ENCODE measurements around the gene CENPN. TPM values are rescaled to one million over a fixed set of nuclear protein-coding genes. Genes with fewer than 3 reads are reported as not detected.

Gene CENPN
- total RNA-seq, 1 experiment from 2014 or later: 88.9 TPM

Other genes starting within 250 kb of the CENPN start
- gene CDYL2, start 202.6 kb upstream of the CENPN start, total RNA-seq (2014; rRNA removed; shearing (Covaris generic); ENCODE audit: low replicate concordance): 0.05 and 0.56 TPM in 2 replicates
- gene CMC2, start 329 bp upstream of the CENPN start, total RNA-seq (2014; rRNA removed; shearing (Covaris generic); ENCODE audit: low replicate concordance): 69.6 and 184 TPM in 2 replicates
- gene ATMIN, start 28.6 kb downstream of the CENPN start, total RNA-seq (2014; rRNA removed; shearing (Covaris generic); ENCODE audit: low replicate concordance): 15.1 and 27.0 TPM in 2 replicates
- 0.07 TPM in 1 of 2 replicates, not detected in the other for gene C16orf46, start 70.0 kb downstream of the CENPN start, total RNA-seq (2014; rRNA removed; shearing (Covaris generic); ENCODE audit: low replicate concordance)
- 44.5 and 80.6 TPM in 2 replicates for gene GCSH, start 89.2 kb downstream of the CENPN start, total RNA-seq (2014; rRNA removed; shearing (Covaris generic); ENCODE audit: low replicate concordance)
- gene BCO1, start 231.5 kb downstream of the CENPN start, total RNA-seq (2014; rRNA removed; shearing (Covaris generic); ENCODE audit: low replicate concordance): not detected in 2 replicates

All from MG63 (cell line).